Subcutaneous adipose tissue (tissue), 4 donors: Measurements from ENCODE around the gene BRAT1. TPM values are rescaled to one million over a fixed set of nuclear protein-coding genes. Genes with fewer than 3 reads are reported as not detected.

Experiments
- total RNA-seq, 4 donors: library from RNA; depleted of rRNA; stranded (reverse); fragments of >200 nt; gene quantifications; one replicate each; pipeline ENCODE4 v1.1.0, GENCODE V29; 2016
- TF ChIP-seq, protein P1 (sequence below): fragments of 450-650 bp; IDR thresholded peaks from one replicate; pipeline ENCODE4 v1.5.1; 2016; ENCODE audit warnings: low read depth, mild to moderate bottlenecking, control low read depth, antibody characterized with exemption, moderate library complexity

Gene BRAT1
- total RNA-seq, 4 donors from 2014 or later, result 11.7 to 42.2 (median 19.8) TPM

DNA sequence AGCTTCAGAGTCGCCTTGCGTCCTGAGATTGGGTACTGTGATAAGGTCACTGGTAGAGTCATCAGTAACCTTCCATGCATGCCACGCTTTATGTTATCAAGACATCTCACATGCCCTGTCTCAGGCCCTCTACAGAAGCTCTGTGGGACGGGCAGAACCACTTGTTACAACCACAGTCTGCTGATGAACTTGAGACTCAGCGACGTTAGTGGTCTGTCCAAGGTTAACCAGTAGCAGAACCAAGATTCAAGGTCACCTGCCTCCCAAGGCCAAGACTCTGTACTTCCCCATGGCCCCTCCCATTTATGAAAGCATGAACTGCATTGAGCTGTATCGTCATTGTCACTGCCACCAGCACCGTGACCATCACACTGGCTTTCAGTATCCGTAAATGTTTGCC, 18.4 kb upstream of the BRAT1 start:
- TF ChIP-seq, protein P1, sequence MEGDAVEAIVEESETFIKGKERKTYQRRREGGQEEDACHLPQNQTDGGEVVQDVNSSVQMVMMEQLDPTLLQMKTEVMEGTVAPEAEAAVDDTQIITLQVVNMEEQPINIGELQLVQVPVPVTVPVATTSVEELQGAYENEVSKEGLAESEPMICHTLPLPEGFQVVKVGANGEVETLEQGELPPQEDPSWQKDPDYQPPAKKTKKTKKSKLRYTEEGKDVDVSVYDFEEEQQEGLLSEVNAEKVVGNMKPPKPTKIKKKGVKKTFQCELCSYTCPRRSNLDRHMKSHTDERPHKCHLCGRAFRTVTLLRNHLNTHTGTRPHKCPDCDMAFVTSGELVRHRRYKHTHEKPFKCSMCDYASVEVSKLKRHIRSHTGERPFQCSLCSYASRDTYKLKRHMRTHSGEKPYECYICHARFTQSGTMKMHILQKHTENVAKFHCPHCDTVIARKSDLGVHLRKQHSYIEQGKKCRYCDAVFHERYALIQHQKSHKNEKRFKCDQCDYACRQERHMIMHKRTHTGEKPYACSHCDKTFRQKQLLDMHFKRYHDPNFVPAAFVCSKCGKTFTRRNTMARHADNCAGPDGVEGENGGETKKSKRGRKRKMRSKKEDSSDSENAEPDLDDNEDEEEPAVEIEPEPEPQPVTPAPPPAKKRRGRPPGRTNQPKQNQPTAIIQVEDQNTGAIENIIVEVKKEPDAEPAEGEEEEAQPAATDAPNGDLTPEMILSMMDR, result no peak

DNA sequence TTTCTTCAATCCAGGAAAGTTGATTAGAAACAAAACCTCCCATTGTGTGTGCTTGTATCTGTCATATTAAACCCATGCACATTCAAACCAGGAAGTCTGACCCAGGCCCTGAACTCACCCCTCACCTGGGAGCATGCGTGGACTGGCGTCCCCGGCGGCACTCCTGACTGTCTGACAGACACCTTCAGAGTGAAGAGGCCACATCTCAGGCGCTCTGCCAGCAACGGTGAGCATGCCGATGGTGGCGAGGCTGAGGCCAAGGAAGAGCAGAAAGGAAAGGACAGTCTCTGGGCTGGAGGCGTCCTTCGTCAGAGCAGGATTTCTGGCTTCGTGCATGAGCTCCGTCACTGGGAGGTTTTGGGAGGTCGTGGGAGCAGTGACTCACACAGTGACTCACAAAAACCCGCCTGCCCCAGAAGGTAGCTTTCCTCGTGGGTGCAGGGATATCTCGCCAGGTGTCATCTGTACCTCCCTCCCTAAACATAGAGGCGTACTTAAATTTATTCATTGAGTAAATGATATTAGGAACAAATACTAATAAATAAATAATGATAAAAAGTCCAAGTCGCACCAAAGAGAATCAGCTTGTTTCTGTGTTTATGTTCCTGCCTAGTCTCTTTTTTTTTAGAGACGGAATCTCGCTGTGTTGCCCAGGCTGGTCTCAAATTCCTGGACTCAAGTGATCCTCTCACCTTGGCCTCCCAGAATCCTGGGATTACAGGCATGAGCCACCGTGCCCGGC, 16.9 kb upstream of the BRAT1 start:
- TF ChIP-seq, protein P1, result no peak

DNA sequence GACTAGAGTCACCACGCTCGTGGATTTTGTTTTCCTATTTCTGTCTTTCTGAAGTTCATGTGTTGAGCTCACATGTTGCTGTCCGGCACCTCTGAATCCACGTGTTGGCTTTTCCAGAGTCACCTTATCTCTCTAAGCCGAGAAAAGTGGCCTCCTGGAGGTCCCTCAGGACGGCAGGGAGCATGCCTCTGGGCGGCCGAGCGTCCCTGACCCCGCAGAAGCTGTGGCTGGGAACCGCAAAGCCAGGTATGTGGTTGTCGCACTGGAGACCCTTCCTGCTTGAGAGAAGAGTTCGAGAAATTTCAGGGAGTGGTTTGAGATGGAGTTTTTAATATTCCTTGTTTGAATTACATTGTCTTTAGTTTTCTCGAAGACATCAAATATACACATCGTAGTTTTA, 16.1 kb upstream of the BRAT1 start:
- TF ChIP-seq, protein P1, result no peak

DNA sequence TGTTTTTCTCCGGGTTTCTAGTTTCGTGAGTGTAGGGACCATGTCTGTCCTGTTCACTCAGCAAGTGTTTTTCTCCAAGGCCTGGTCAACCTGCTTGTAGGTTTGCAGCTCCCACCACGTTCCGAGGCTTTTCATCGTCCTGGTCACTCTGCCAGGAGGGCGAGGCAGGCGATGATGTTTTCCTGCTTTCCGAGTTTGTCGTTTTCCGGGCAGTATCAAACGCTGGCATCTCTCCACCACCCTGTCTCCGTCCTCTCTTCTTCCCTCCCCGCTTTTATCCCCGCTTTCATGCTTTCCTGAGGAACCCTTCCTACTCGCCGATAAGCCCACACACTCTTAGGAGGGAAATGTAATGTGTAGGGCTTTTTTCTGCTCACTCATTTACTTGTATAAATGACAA, 14.7 kb upstream of the BRAT1 start:
- TF ChIP-seq, protein P1, result no peak

DNA sequence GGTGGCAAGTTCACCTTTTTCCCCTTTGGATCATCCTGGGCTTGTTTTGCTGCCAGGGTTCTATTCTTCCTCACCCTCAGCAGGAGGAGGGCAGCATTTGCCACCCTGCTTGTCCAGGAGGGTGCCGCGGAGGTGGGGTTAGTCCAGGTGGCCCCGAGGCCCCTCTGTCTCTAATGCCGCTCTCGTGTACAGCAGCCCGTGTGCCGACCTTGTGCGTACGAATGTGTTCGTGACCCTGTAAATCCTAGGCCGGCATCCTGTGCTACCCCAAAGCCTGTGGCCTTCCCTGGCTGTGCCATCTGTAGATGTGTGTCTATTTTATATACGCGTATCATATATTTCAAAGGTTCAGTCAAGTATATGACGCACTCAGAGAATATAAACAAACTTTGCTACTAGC, 14.1 kb upstream of the BRAT1 start:
- TF ChIP-seq, protein P1, result no peak

DNA sequence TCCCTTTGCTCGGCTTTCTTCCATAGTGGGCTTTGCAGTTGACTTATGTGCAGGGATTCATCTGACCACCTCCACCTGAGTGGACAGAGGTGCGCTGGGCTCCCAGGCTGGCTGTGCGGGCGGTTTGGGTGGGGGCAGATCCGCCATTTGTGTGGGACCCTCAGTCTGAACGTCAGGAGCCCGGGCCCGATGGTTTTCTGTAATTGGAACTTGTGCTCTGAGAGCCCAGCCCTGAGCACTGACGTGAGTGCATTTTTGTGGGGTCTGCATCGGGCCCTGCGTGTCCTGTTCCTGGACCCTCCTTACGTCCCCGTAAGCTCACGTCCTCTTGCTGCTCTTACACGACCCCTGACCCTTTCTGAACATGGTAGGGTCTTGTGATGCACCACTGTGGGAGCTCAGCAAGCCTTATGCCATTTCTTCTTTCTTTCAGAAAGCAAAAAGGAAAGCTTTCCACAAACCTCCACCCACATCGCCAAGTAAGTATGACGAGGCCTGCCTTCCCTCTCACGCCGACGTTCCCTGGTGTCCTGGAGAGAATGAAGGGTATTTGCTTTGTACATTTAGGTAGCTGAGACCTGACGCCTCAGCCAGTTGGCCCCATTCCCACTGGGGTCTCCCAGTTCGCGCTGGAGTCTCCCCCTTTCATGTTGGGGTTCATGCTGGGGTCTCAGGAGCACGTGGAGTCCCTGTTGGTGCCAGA, 13.3 kb upstream of the BRAT1 start:
- TF ChIP-seq, protein P1, result no peak

DNA sequence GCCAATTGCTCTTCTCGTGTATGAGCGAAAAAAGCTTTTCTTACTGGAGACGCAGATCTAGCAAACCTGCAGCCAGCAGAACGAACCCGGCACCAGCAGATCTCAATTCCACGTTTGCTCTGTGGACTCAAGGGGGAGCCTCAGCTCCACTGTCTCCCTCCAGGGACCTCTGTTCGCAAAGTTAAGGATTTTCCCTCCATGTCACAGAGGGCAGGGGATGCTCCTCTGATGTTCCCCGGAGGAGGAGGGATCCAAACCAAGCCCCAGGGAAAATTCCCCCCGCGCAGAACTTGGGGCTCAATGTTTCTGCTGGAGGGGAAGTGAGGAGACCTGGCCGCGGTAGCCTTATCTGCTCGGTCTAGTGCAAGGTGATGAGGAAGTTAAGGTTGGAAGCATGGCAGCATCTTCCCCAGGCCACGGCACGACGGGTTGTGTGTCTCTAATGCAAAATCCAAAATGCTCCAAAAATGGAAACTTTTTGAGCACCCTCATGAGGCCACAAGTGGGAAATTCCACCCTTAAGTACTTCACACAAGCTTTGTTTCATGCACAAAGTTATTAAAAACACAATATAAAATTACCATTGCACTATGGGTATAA, 12.5 kb upstream of the BRAT1 start:
- TF ChIP-seq, protein P1, result no peak
